Measurements from ENCODE around the gene C10orf90.

DNA sequence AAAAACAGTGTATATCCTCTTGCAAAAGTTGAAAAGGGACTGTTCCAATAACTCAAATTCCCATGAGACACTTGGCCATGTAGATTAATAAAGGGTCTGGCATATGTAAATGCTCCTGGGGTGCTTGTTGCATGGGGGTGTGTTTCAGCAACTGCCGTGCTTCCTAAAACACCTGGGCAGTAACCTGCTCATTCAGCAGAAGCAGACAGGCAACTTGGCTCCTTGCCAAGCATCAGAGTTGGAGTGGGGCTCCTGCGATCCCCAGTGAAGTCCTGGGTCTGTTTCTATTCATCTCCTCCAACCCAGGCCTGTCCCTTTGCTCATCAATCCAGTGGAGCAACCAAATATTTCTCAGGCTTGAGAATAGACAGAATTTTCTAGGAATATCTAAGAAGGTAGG, 240.0 kb downstream of the C10orf90 start:
- TF ChIP-seq, protein P1, sequence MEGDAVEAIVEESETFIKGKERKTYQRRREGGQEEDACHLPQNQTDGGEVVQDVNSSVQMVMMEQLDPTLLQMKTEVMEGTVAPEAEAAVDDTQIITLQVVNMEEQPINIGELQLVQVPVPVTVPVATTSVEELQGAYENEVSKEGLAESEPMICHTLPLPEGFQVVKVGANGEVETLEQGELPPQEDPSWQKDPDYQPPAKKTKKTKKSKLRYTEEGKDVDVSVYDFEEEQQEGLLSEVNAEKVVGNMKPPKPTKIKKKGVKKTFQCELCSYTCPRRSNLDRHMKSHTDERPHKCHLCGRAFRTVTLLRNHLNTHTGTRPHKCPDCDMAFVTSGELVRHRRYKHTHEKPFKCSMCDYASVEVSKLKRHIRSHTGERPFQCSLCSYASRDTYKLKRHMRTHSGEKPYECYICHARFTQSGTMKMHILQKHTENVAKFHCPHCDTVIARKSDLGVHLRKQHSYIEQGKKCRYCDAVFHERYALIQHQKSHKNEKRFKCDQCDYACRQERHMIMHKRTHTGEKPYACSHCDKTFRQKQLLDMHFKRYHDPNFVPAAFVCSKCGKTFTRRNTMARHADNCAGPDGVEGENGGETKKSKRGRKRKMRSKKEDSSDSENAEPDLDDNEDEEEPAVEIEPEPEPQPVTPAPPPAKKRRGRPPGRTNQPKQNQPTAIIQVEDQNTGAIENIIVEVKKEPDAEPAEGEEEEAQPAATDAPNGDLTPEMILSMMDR (IDR thresholded peaks at IDR 0.05) = no peak
- TF ChIP-seq POLR2A (IDR thresholded peaks at IDR 0.05) = no peak

Measured in testis (tissue), 2 donors.